Colon (tissue), 2 donors: ENCODE measurements around the gene PDCD1LG2.

Experiments used
- FAIRE-seq: peaks from 2 replicates; lab custom pipeline; 2012; peaks lifted over from hg19 to GRCh38; lab: Jason Lieb, UNC
- donor health status: control.
- donor health status: control.

Gene PDCD1LG2

DNA sequence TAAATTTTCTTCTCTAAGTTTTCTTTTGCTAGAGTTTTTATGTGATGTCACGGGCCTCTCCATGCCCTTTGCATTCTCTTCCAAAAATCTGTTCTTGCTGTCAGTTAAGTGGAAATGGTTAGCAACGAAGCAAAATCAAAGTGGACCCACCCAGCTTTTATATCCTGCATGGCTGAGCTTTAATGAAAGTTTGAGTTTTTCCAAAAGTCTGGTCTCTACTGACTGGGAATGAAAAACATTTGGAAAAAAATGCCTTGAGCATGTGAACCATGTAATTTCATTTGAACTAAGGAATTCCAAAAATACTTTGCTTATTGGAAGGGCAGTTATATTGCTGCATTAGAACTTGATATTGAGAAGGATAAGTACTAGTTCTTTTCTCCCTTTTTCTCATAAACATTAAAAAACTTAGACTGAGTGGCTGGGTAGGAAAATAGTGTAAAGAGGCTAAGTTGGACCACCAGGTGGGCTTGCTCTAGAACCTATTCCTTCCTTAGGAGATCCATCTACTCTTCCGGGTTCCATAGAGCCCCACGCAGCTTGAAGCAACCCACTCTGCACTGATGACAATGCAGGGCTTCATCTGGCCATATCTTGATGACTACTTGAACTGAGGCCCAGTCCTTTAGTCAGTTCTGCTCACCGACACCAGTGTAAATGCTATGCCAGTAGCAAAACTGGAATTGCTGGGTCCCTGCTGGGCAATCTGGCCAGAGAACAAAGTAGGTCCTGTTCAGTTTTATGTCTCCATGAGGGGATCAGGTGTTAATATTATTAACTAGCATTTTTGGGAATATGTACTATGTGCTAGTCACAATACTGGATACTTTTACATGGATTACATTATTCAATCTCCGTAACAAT is 101.2 kb downstream of the PDCD1LG2 start:
- FAIRE-seq, result no peak

DNA sequence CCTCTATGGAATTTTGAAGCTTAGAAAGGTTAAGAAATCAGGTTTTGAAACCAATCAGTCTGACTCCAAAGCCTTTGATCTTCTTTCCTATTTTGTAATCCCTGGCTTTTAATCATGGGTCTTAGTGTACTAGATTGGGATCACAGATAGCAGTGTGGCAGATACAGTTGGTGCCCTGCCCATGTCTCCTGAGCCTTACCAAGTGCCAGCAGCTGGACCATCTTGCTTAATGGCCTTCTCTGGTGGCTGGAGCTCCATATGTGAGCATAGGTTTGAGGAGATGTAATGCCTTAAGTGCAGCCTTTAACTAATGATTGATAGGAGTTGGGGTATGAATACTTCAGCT is 101.8 kb downstream of the PDCD1LG2 start:
- no peak for FAIRE-seq

DNA sequence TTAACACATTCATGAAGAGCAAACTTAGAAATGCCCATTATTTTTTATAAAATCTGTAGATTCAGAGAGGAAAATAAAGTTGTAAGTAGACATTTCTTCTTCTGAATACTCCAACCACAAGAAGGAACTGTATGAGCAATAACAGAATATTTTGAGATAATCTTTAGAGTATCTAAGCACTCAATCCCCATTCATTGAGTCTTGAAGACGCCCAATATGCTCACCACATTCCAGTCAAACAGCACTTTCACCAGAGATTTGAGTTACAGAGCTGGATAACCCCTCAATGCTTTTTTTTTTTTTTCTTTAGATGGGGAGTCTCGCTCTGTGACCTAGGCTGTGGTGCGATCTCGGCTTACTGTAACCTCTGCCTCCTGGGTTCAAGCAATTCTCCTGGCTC is 103.9 kb downstream of the PDCD1LG2 start:
- FAIRE-seq, result no peak

DNA sequence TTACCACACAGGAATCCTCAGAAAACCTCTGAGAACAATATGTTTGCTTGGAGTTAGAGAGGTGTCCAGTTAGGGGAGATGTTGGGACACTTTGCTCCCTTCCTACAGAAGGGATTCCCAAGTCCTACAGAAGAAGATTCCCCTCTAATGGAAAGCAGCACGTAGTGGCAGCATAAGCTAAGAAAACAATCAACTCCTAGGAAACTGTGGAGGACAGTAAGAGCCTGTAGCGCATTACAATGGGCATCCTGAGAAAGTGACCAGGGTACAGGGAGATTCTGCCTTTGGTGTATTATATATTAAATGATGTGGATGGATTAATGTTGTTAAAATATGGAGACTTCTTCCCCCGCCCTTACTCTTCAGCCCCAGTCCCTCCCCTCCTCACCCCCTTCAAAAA is 104.7 kb downstream of the PDCD1LG2 start:
- FAIRE-seq, result no peak

DNA sequence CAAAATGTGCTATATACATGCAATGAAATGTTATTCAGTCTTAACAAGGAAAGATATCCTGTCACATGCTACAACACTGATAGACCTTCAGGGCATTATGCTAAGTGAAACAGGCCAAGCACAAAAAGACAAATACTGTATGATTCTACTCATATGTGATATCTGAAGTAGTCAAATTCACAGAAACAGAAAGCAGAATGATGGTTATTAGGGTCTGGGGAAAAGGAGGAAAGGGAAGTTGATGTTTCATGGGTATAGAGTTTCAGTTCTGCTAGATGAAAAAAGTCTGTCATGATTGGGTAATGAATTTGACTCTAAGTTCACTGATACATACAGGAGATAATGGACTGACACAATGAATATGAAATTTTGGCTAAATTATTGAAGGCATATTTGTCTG is 107.4 kb downstream of the PDCD1LG2 start:
- FAIRE-seq, result no peak

DNA sequence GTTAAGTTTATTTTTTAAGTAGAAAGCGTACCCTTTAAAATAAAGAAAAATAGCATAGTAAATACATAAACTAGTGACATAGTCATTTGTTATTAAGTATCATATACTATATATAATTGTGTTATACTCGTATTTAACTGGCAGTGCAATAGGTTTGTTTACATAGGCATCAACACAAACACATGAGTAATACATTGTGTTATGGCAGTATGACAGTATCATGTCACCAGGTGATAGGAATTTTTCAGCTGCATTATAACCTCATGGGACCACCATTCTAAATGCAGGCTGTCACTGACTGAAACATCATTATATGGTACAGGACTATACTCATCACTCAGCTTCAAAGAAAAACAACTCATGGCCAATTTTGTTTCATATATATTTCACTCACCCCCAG is 110.2 kb downstream of the PDCD1LG2 start:
- FAIRE-seq, result no peak
